T47D (cell line): ENCODE results near the gene EYS.
"Not testable (repeated sequence)": the region's sequence is repeated elsewhere in the genome, so short reads cannot be mapped to it uniquely, and the experiment has no call there.

Experiments
- DNase-seq, 2 experiments: peaks; one replicate each; pipeline versions ENCODE4 v3.0.0 to v3.0.0-alpha.2; 2011 to 2012; ENCODE audit warnings: low read depth in 1 of 2, low spot score in 1 of 2
- JUND ChIP-seq: IDR thresholded peaks from 2 replicates; pipeline ENCODE4 v1.6.1; 2012; ENCODE audit warnings: low read depth
- in situ Hi-C: cut with HindIII; loops from 2 replicates; pipeline ENCODE4 v1.10.0; 2016; ENCODE audit warnings: low sequenced_read_pairs, low pct_unique_long_range_greater_than_20kb

The EYS gene

DNA sequence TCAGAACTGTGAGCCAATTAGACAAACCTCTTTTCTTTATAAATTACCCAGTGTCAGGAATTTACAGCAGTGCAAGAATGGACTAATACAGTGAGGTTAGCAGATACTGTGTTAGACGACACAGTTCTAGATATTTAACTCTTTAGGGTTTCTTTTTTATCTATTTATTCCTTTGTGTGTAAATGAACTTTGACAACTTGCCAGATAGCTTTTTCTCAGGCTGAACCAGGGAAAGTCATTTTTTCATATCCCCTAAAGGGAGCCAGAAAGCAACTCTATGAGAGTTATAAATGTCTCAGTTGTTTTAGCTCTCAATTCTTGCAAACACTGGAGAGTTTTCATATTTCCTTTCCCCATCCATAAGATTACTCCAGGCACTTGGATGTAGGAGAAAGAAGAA is 1794.1 kb downstream of the EYS start:
- no peak for DNase-seq
- in situ Hi-C loops = no loop called here
- TF ChIP-seq JUND = no peak

DNA sequence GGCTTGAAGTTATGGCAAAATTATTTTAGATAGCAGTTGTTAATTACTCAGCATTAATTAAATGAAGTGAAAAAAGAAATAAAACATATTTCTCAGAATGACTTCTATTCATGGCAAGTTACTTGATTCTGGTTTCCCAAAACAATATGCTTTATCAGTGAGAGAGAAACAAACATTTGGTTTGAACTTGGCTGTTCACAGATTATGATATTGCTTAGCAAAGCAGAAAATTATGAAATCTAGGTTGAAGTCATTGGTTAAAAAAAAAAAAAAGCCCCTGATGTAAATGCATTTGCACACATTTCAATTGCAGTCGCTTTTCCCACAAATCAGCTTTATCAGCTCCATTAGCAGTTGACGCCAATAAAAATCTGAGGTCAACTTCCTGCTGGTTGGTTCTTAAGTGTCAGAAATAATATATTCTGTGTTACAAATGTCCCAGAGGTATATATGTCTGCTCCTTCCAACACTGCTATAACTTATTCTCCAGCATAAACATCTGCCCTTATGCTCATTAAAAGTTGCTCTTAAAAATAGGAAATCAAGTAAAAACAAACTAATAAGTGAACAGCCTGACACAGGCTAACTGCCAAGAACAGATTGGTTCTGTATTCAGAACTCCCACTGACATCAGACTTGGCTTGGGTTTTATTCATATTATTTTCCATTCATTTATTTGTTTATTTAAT is 1796.0 kb downstream of the EYS start:
- no peak for DNase-seq
- in situ Hi-C loops = no loop called here
- no peak for TF ChIP-seq JUND

DNA sequence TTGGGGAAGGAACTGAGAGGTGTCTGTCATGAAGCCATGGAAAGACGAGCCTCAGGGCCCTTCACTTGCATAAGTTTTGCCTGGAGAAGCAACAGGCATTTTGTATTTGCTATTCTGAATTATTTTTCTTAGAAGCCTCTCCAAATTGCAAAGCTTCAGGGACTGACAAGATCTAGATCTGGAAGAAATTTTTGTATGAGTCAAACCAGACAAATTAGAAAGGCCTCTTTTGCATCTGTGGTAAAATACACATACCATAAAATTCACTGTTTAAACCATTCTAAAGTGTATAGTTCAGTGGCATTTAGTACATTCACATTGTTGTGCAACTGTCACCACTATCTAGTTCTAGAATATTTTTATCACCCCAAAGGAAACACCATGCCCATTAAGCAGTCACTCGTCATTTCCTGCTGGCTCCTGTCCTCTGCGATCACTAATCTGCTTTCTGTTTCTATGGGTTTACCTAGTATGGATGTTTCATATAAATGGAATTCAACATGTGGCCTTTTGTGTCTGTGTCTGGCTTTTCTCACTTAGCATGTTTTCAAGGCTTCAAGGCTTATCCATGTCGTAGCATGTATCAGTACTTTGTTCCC is 1802.3 kb downstream of the EYS start:
- in situ Hi-C loops = no loop called here
- TF ChIP-seq JUND = no peak
- DNase-seq = no peak

DNA sequence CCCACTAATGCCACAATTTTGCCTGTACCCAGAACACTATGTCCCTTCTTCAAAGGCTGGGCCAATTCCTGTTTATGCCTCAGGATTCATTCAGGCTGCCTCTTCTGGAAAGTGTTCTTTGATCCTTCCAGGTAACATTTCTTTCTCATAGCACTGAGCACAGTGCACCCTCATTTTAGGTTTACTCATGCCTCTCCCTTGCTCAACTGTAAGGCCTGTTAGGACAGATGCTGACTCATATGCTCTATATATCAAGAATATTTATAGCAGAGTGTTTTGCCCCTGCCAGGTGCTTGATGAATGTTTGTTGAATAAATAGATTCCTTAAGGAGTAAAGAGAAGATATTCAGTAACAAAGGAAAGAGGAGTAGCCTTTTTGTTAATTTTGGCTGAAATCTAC is 1807.5 kb downstream of the EYS start:
- no peak for TF ChIP-seq JUND
- no peak for DNase-seq
- in situ Hi-C loops = no loop called here

DNA sequence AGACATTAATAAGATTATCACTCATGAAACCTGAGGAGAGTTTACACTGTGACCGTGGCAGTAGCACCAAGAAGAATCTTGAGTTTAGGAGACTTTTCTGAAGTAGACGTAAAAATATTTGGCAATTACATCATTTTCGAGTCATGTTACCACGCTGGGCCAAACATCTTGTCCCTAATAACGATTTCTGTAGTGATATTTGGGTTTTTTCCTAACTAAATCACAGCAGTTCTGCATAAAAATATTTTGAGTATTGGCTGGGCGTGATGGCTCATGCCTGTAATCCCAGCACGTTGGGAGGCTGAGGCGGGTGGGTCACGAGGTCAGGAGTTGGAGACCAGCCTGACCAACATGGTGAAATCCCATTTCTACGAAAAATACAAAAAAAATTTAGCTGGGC is 1809.1 kb downstream of the EYS start:
- no peak for TF ChIP-seq JUND
- in situ Hi-C loops = no loop called here
- DNase-seq = no peak

DNA sequence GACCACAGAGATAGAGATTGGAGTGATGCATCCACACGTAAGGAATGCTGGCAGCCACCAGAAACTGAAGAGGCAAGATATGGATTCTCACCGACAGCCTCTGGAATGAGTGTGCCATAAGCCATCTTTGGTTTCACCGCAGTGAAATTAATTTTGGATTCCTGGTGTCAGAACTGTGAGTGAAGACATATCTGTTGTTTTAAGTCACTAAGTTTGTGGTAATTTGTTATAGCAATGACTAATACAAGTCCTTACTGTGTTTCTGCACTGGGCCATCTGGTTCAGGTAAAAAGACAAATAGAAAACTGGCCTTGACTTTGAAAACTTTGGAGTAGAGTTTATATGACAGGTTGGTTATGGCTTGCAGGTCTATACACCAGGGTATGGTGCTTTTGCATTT is 1809.6 kb downstream of the EYS start:
- TF ChIP-seq JUND = no peak
- no peak for DNase-seq
- in situ Hi-C loops = no loop called here

DNA sequence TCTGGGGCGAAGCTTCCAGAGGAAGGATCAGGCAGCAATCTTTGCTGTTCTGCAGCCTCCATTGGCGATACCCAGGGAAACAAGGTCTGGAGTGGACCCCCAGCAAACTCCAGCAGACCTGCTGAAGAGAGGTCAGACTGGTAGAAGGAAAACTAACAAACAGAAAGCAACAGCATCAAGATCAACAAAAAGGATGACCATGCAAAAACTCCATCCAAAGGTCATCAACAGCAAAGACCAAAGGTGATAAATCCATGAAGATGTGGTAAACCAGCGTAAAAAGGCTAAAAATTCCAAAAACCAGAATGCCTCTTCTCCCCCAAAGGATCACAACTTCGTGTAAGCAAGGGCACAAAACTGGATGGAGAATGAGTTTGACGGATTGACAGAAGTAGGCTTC is 1818.6 kb downstream of the EYS start:
- DNase-seq = no peak
- no peak for TF ChIP-seq JUND
- in situ Hi-C loops = no loop called here

DNA sequence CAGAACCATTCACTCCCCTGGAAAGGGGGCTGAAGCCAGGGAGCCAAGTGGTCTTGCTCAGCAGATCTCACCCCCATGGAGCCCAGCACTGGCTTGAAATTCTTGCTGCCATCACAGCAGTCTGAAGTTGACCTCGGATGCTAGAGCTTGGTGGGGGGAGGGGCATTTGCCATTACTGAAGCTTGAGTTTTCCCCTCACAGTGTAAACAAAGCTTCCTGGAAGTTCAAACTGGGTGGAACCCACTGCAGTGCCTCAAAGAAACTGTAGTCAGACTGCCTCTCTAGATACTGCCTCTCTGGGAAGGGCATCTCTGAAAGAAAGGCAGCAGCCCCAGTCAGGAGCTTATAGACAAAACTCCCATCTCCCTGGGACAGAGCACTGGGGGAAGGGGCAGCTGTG is 1819.2 kb downstream of the EYS start:
- in situ Hi-C loops, DNase-seq: not testable (repeated sequence)

DNA sequence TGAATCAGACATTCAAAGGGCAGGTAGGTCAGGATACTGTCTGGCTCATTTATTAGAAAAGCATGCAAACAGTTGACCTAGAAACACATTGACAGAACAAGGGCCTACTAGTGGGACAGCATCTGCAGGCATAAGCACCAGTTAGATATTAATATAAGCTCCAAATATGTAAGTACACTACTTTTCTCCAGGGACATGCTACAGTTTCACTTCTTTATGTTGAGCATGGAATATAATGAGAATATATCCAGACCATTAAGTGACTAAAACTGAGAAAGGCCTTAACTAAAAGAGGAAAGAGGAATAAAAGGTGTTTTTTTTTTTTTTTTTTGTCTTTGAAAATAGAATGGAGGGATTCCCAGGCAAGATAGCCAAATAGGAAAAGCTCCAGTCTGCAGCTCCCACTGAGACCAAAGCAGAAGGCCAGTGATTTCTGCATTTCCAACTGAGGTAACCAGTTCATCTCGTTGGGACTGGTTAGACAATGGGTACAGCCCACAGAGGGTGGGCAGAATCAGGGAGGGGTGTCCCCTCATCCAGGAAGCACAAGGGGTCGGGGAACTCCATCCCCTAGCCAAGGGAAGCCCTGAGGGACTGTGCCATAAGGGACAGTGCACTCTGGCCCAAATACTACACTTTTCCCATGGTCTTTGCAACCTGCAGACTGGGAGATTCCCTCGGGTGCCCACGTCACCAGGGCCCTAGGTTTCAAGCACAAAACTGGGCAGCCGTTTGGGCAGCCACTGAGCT is 1819.8 kb downstream of the EYS start:
- in situ Hi-C loops = no loop called here
- no peak for TF ChIP-seq JUND
- DNase-seq = no peak

DNA sequence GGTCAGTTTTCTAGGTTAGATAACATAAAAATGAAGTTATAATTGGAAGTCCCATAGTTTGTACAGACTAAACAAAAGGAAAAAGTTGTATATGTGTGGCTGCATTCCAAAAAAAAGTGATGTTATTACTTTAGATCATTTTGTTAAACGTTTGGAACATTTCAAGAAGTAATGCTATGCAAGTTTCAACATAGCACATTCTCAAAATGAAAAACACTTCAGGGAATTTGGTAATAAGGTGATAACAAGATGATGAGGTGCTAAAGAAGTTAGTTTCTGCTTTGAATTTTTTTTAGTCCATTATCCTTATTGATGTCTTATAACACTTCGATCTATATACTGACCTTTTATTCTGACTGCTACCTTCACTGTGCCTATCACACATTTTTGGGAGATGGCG is 1820.7 kb downstream of the EYS start:
- no peak for TF ChIP-seq JUND
- in situ Hi-C loops = no loop called here
- DNase-seq = no peak

DNA sequence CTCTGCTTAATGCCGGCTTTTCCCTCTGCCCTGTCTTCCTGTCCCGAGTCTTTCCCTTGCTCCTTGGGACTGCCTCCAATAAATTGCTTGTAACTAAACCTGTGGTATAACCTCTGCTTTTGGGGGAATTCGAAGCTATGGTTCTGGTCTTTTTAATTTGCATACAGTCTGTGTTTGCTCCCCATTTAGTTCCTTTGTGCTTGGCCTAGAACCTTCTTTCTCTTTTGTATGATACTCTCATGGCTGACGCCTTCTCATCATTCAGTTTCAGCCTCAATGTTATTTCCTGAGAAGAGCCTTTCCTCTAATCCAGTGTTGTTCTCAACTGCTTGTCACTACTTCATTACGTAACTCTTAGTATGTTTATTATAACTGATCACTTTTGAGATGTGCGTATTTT is 1823.4 kb downstream of the EYS start:
- in situ Hi-C loops = no loop called here
- DNase-seq = no peak

DNA sequence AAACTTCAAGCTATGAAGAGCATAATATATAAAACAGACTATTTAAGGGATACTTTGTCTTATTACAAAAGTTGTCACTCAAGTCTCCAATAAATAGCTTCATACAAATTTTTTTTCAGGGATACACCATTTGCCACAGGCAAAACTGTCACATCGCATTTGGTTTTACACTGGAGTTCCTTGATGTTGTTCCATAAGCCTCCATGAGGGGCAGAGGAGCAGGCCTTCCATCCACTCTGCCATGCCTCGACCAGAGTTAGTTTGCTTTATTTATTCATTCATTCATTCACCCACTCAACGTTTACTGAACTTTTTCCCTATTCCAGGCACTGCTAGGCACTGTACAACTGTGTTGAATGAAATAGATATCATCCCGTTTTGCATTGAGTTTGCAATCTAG is 1824.8 kb downstream of the EYS start:
- in situ Hi-C loops = no loop called here
- peak in 1 of 2 experiments; percentile 23 for DNase-seq
- TF ChIP-seq JUND = no peak

More for the DNA sequence above, 1823.4 kb downstream of the EYS start:
- TF ChIP-seq JUND = no peak

DNA sequence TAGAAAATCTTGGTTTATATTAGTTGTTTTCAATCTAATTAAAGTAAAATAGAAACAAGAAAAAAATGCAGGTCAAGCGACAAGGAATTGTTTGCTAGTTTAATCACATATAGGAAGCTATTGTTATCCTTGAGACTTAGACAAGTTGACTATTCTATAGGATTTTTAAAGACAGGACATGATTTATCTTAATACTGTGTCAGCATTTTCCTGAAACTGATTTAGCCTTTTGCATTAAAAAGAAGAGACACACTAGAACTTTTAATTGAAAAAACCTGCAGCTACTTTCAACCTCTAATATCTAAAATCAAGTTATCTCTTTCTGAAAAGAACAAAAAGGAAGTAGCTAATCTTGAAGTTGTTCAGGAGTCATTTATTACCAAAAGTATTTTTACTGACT is 1825.2 kb downstream of the EYS start:
- no peak for DNase-seq
- in situ Hi-C loops = no loop called here
- TF ChIP-seq JUND = no peak
